H1 (cell line): ENCODE measurements around the gene BRAP. TPM values are rescaled to one million over a fixed set of nuclear protein-coding genes. Genes with fewer than 3 reads are reported as not detected.

ENCODE experiments used
- ASH2L ChIP-seq: fragments of 200-600, 300-600 bp; sonication (generic); IDR thresholded peaks from one replicate; pipeline ENCODE4 v1.7.1; 2017; ENCODE audit warnings: low read length
- CHD1 ChIP-seq: IDR thresholded peaks from 2 replicates; pipeline ENCODE4 v1.6.1; 2012; ENCODE audit warnings: low read depth, low read length, improper control_type of control experiment
- CHD2 ChIP-seq: IDR thresholded peaks from 2 replicates; pipeline ENCODE4 v1.6.1; 2012; ENCODE audit warnings: low read length, improper control_type of control experiment
- CREB1 ChIP-seq: IDR thresholded peaks from 2 replicates; pipeline ENCODE4 v1.6.1; 2012; ENCODE audit warnings: inconsistent platforms
- EP300 ChIP-seq, 2 experiments: IDR thresholded peaks; 1 replicate in 1 of 2; 2 replicates in 1 of 2; pipeline ENCODE4 v1.6.1; 2011 to 2012; ENCODE audit warnings: low read depth in 2 of 2, low read length in 2 of 2, mild to moderate bottlenecking in 2 of 2, borderline replicate concordance in 1 of 2, inconsistent platforms in 1 of 2, moderate library complexity in 1 of 2
- KDM4A ChIP-seq: IDR thresholded peaks from one replicate; pipeline ENCODE4 v1.7.1; 2012; ENCODE audit warnings: low read depth, mild to moderate bottlenecking, moderate library complexity, low read length, inconsistent platforms; ENCODE audit not compliant: severe bottlenecking
- NRF1 ChIP-seq: IDR thresholded peaks from 2 replicates; pipeline ENCODE4 v1.6.1; 2011; ENCODE audit warnings: mild to moderate bottlenecking, low read depth, low read length, improper control_type of control experiment
- PHF8 ChIP-seq: fragments of 200-600 bp; sonication (generic); conservative IDR thresholded peaks from 2 replicates; pipeline ENCODE4 v1.7.1; 2012; ENCODE audit warnings: low read depth, mild to moderate bottlenecking, inconsistent platforms, low read length, moderate library complexity
- POLR2A ChIP-seq, 2 experiments: IDR thresholded peaks; 1 replicate in 1 of 2; 2 replicates in 1 of 2; pipeline ENCODE4 v1.6.1; 2011; ENCODE audit warnings: low read depth in 2 of 2, low read length in 2 of 2, mild to moderate bottlenecking in 2 of 2; ENCODE audit errors: control extremely low read depth in 1 of 2
- POLR2AphosphoS5 ChIP-seq: IDR thresholded peaks from 2 replicates; pipeline ENCODE4 v1.6.1; 2011; ENCODE audit warnings: low read depth, low read length
- RAD21 ChIP-seq, 2 experiments: IDR thresholded peaks in 1 of 2; conservative IDR thresholded peaks in 1 of 2; 2 replicates each; pipeline ENCODE4 v1.6.1; 2011; ENCODE audit warnings: low read depth in 2 of 2, low read length in 2 of 2, improper control_type of control experiment in 1 of 2, inconsistent platforms in 1 of 2, mild to moderate bottlenecking in 1 of 2, moderate library complexity in 1 of 2
- RBBP5 ChIP-seq: IDR thresholded peaks from 2 replicates; pipeline ENCODE4 v1.7.1; 2012; ENCODE audit warnings: low read depth, mild to moderate bottlenecking, inconsistent platforms, low read length, moderate library complexity, borderline replicate concordance
- TAF1 ChIP-seq: IDR thresholded peaks from 2 replicates; pipeline ENCODE4 v1.6.1; 2011; ENCODE audit warnings: mild to moderate bottlenecking, low read depth, low read length
- TBP ChIP-seq: IDR thresholded peaks from 2 replicates; pipeline ENCODE4 v1.6.1; 2011; ENCODE audit warnings: low read depth, low read length, improper control_type of control experiment
- TEAD4 ChIP-seq: IDR thresholded peaks from 2 replicates; pipeline ENCODE4 v1.6.1; 2012; ENCODE audit warnings: low read depth, low read length, inconsistent platforms, mixed read lengths
- USF2 ChIP-seq: IDR thresholded peaks from 2 replicates; pipeline ENCODE4 v1.6.1; 2011; ENCODE audit warnings: low read length, improper control_type of control experiment
- polyA plus RNA-seq, 7 experiments: library from polyadenylated mRNA; depleted of rRNA in 3 of 7; stranded (reverse) in 5 of 7; unstranded in 2 of 7; fragments of >200 nt in 5 of 7; fragments of 200-250 nt in 2 of 7; gene quantifications; 1 replicate in 5 of 7; 2 replicates in 1 of 7; 4 replicates in 1 of 7; pipeline versions ENCODE4 v1.2.1 to v1.2.3, GENCODE V29; 2011 to 2013; ENCODE audit warnings: missing spikeins in 2 of 7, mixed read lengths in 2 of 7
- total RNA-seq: library from RNA; stranded (reverse); fragmentation: NEBNext Ultra II Directional; extraction: Animal tissue kit (Norgen Biotek cat#: 25700); gene quantifications from 2 replicates; pipeline ENCODE4 v1.2.1, GENCODE V29; 2021

BRAP gene
- total and polyA plus RNA-seq, 2 of the 8 experiments (the other 6 are each of a cell fraction or from before 2014, with no cell fraction given) = 12.8 to 22.2 TPM

GRCh38 chr12:111599453-111600204 is 86.1 kb downstream of the BRAP start (continued):
- peak in 1 of 2 experiments; percentile 60; a peak in 1 of 3 replicates for TF ChIP-seq EP300 (IDR thresholded peaks at IDR 0.05; ENCODE audit: borderline replicate concordance in 1 of 2, low read depth in 2 of 2, low read length in 2 of 2)
- TF ChIP-seq RAD21 (IDR thresholded peaks at IDR 0.05 in 1 of 2, conservative IDR thresholded peaks at IDR 0.05 in 1 of 2; ENCODE audit: low read depth in 2 of 2, low read length in 2 of 2) = no peak
- peak; percentile 78; the same call in 1 of the 2 replicates for TF ChIP-seq CHD2
- TF ChIP-seq TAF1 = peak; percentile 92
- TF ChIP-seq TEAD4 = 0 out of 2 replicates have a peak, but pooled peaks have one; percentile 46
- peak; percentile 80 for TF ChIP-seq USF2
- peak; percentile 77 for TF ChIP-seq PHF8
- peak; percentile 33 for TF ChIP-seq KDM4A
- TF ChIP-seq ASH2L = peak; percentile 92
- no peak for TF ChIP-seq CHD1
- TF ChIP-seq CREB1 = peak; percentile 20
- TF ChIP-seq TBP = peak; percentile 82
- peak; percentile 89 for TF ChIP-seq POLR2AphosphoS5
- TF ChIP-seq POLR2A (IDR thresholded peaks at IDR 0.05; ENCODE audit: control extremely low read depth in 1 of 2, low read depth in 2 of 2, low read length in 2 of 2) = peak; percentile 92 to 97
- no peak for TF ChIP-seq NRF1
- peak; percentile 91 for TF ChIP-seq RBBP5
